HG03469 (cell line): ENCODE measurements around the gene RTP1.
"Not testable (repeated sequence)": the region's sequence is repeated elsewhere in the genome, so short reads cannot be mapped to it uniquely, and the experiment has no call there.

ENCODE experiments used
- ATAC-seq: cut with Tn5 transposase; IDR thresholded peaks from one replicate; pipeline ENCODE4 v1.9.1; 2021; ENCODE audit warnings: mild to moderate bottlenecking, moderate library complexity, moderate number of reproducible peaks; ENCODE audit not compliant: unreplicated experiment

The RTP1 gene

GRCh38 chr3:187237741-187238140, 40.5 kb downstream of the RTP1 start:
- ATAC-seq: no peak

- ATAC-seq: no peak
Measured at GRCh38 chr3:187238239-187238638, 41.0 kb downstream of the RTP1 start.

GRCh38 chr3:187238835-187239234, 41.5 kb downstream of the RTP1 start:
- ATAC-seq: not testable (repeated sequence)

- ATAC-seq: no peak
Measured at GRCh38 chr3:187242435-187242834, 45.1 kb downstream of the RTP1 start.

- no peak for ATAC-seq
Measured at GRCh38 chr3:187242900-187243299, 45.6 kb downstream of the RTP1 start.

GRCh38 chr3:187243933-187244524, 46.7 kb downstream of the RTP1 start:
- no peak for ATAC-seq

GRCh38 chr3:187247398-187247797, 50.1 kb downstream of the RTP1 start:
- ATAC-seq: no peak
